ENCODE measurements around the gene ECT2L. TPM values are rescaled to one million over a fixed set of nuclear protein-coding genes. Genes with fewer than 3 reads are reported as not detected.
A peak's percentile ranks its signal among the peaks of the same experiment; 100 is the strongest.

The ECT2L gene
- total and polyA plus RNA-seq, 8 donors, result 0.03 to 0.05 (median 0.03) TPM; not detected in 5

GRCh38 chr6:138818496-138819194 is 22.8 kb downstream of the ECT2L start:
- no peaks in the 10 kb centered on the region for H3K9me3 ChIP-seq
- H3K27ac ChIP-seq, result peak overlapping the region; percentile 5 to 54 (median 28)
- no peak overlapping the region for H3K4me3 ChIP-seq
- WGBS, 2 donors, result 62 to 68% methylated on average over 10 of the region's 10 CpGs
- no peak for ATAC-seq
- peaks cover 0 to 4% (median 0%) of the 10 kb centered on the region in 3 donors for H3K4me1 ChIP-seq
- H3K36me3 ChIP-seq, result no peaks in the 10 kb centered on the region
- no peaks in the 10 kb centered on the region for H3K27me3 ChIP-seq
- no peak for TF ChIP-seq CTCF (IDR thresholded peaks at IDR 0.05)
- FAIRE-seq, result no peak
- intact Hi-C loops (cut with DNase I), result loop anchor here in 2 of 3 donors (5.0 to 10.0 kb wide), 2 partner anchors 544 to 546 kb away; no protein-coding TSS in a partner anchor
- DNase-seq, result no peak

- no peak overlapping the region for H3K27ac ChIP-seq
- WGBS, 2 donors, result 87 to 94% methylated on average over 4 of the region's 4 CpGs
- no peak for ATAC-seq
Measured at GRCh38 chr6:138821519-138821918, 25.6 kb downstream of the ECT2L start.

GRCh38 chr6:138824482-138825144 is 28.7 kb downstream of the ECT2L start:
- Histone ChIP-seq H3K4me1 (no peaks in the 10 kb centered on the region), H3K9me3 (no peaks in the 10 kb centered on the region), H3K27ac (no peak overlapping the region), H3K27me3 (no peaks in the 10 kb centered on the region), H3K4me3 (no peak overlapping the region), H3K36me3 (no peaks in the 10 kb centered on the region)
- intact Hi-C loops (cut with DNase I), result no loop called here
- TF ChIP-seq CTCF (IDR thresholded peaks at IDR 0.05), result no peak
- WGBS, 2 donors, result 76 to 84% methylated on average over 11 of the region's 11 CpGs
- FAIRE-seq (no peak), DNase-seq (no peak), ATAC-seq (no peak)

More at GRCh38 chr6:138821519-138821918, 25.6 kb downstream of the ECT2L start:
- intact Hi-C loops (cut with DNase I), result no loop called here
- DNase-seq, result no peak
- H3K36me3 ChIP-seq, result no peaks in the 10 kb centered on the region
- H3K9me3 ChIP-seq, result no peaks in the 10 kb centered on the region
- peaks cover 0 to 4% (median 0%) of the 10 kb centered on the region in 3 donors for H3K4me1 ChIP-seq
- H3K27me3 ChIP-seq, result no peaks in the 10 kb centered on the region
- H3K4me3 ChIP-seq, result no peak overlapping the region
- no peak for TF ChIP-seq CTCF (IDR thresholded peaks at IDR 0.05)
- no peak for FAIRE-seq

GRCh38 chr6:138830248-138830647 is 34.4 kb downstream of the ECT2L start:
- TF ChIP-seq CTCF (IDR thresholded peaks at IDR 0.05), result no peak
- 72 to 74% methylated on average over 7 of the region's 7 CpGs for WGBS, 2 donors
- Histone ChIP-seq H3K9me3 (no peaks in the 10 kb centered on the region), H3K27me3 (no peaks in the 10 kb centered on the region), H3K36me3 (no peaks in the 10 kb centered on the region), H3K4me1 (no peaks in the 10 kb centered on the region), H3K4me3 (no peak overlapping the region), H3K27ac (no peak overlapping the region)
- DNase-seq, result no peak
- no peak for ATAC-seq
- FAIRE-seq, result no peak
- intact Hi-C loops (cut with DNase I), result no loop called here

- 84 to 90% methylated on average over 2 of the region's 2 CpGs for WGBS, 2 donors
- no peaks in the 10 kb centered on the region for H3K9me3 ChIP-seq
- ATAC-seq, result no peak
- no peaks in the 10 kb centered on the region for H3K4me1 ChIP-seq
- H3K27ac ChIP-seq, result no peak overlapping the region
- H3K27me3 ChIP-seq, result no peaks in the 10 kb centered on the region
- no peak for TF ChIP-seq CTCF (IDR thresholded peaks at IDR 0.05)
- no peak overlapping the region for H3K4me3 ChIP-seq
- no peaks in the 10 kb centered on the region for H3K36me3 ChIP-seq
- no peak for DNase-seq
- FAIRE-seq, result no peak
- intact Hi-C loops (cut with DNase I), result no loop called here
Measured at GRCh38 chr6:138832182-138832581, 36.3 kb downstream of the ECT2L start.

Data from pancreas (tissue), 10 donors.